ENCODE data around the gene TCF19.
A peak's percentile ranks its signal among the peaks of the same experiment; 100 is the strongest.

The TCF19 gene

DNA sequence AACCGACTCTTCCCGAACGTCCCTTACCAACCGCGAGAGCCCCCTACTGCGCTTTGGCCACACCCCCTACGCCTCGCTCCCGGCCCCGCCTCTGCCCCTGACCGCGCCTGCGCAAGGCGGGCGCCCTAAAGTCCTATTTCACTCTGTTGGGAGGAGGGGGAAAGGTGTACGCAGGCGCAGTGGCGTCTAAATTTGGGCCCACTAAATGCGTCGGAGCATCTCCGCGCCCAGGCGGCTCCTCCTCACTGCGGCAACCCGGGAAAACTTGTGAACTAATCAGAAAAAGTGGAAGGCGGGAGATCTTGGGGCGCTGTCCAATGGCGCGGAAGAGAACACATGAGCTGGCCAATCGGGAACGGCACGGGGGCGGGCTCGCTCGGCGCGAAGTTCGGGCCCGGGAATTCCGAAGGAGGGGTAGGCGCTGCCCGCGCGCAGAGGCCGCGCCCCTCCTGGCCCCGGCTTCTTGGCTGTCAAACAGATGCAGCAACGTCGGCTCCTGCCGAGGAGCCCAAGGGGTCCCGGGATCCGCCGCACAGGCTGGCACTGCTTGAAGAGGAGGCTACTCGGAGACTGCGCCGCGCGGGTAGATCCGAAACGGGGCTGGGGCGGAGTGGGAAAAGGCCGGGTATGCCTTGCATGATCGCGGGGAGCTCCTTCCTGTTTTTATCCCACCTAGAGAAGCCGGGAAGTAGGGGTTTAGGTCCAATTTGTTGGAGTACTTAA, at the start of gene TCF19:
Gene TCF19 (plus strand): TSS at position 450 of the 723 bp plus-strand sequence. CDS start 881 bp downstream, outside the sequence.
- Histone ChIP-seq H3K36me3 (ENCODE audit: control insufficient read depth, insufficient read depth, low read length, severe bottlenecking) (no peaks in the 10 kb centered on the region), H3K9me3 (ENCODE audit: control insufficient read depth, low read length) (no peaks in the 10 kb centered on the region), H3K4me3 (ENCODE audit: low read length) (peak within 1 kb of the TSS; percentile 89), H3K27me3 (replicated peaks; ENCODE audit: control insufficient read depth, insufficient read depth, low read length) (no peaks in the 10 kb centered on the region), H3K9ac (ENCODE audit: low read length) (peak within 1 kb of the TSS; percentile 89), H3K4me1 (ENCODE audit: control insufficient read depth, insufficient read depth, low read length) (peaks cover 12% of the 10 kb centered on the region)
- DNase-seq (ENCODE audit: low read depth), result peak; percentile 100

DNA sequence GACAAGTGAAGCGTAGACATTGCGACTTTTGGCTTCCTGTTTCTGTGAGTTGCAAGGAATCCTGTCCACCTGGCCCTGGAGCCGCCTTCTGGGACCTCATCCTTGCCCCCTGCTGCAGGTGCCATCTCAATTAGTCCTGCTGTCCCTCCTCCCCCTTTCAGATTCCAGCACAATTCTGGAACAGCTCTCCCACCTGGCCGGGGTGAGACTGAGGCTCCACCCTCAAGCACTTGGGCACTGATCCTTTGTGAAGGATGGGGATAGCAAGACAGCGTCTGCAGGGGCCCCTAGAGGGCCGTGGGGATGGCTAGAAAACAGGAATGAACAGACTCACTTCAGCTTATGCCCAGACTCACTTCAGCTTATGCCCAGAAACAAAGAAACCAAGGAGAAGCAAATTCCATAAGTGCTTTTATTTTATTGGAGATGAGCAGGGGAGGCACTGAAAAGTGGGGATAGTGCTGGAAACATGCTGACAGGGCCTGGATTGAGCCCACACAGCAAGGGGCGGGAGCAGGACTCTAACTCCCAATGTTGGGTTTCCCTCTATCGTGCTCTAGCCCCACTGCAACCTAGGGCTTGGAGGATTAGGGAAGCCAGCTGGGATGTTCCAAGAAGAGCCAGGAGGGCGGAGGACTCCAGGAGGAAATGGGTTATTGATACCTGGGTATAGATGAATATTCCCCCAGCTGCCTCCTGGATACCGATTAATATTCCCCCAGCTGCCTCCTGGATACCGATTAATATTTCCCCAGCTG, 47.4 kb upstream of the TCF19 start:
- Histone ChIP-seq H3K4me3 (ENCODE audit: low read length) (no peak overlapping the region), H3K9ac (ENCODE audit: low read length) (no peak overlapping the region), H3K27me3 (replicated peaks; ENCODE audit: control insufficient read depth, insufficient read depth, low read length) (peaks cover 28% of the 10 kb centered on the region), H3K4me1 (ENCODE audit: control insufficient read depth, insufficient read depth, low read length) (peaks cover 23% of the 10 kb centered on the region), H3K9me3 (ENCODE audit: control insufficient read depth, low read length) (no peaks in the 10 kb centered on the region), H3K36me3 (ENCODE audit: control insufficient read depth, insufficient read depth, low read length, severe bottlenecking) (no peaks in the 10 kb centered on the region)
- DNase-seq (ENCODE audit: low read depth), result no peak

GRCh38 chr6:31111712-31112111, 46.7 kb upstream of the TCF19 start:
- Histone ChIP-seq H3K9ac (ENCODE audit: low read length) (no peak overlapping the region), H3K4me3 (ENCODE audit: low read length) (no peak overlapping the region), H3K9me3 (ENCODE audit: control insufficient read depth, low read length) (no peaks in the 10 kb centered on the region), H3K27me3 (replicated peaks; ENCODE audit: control insufficient read depth, insufficient read depth, low read length) (peaks cover 26% of the 10 kb centered on the region), H3K36me3 (ENCODE audit: control insufficient read depth, insufficient read depth, low read length, severe bottlenecking) (no peaks in the 10 kb centered on the region), H3K4me1 (ENCODE audit: control insufficient read depth, insufficient read depth, low read length) (peaks cover 23% of the 10 kb centered on the region)
- DNase-seq (ENCODE audit: low read depth), result no peak

GRCh38 chr6:31112478-31112877, 45.9 kb upstream of the TCF19 start, which contains the start of gene C6orf15:
Gene C6orf15 (minus strand): TSS chr6:31112575. CDS start chr6:31112555, 20 bp downstream.
- peaks cover 28% of the 10 kb centered on the region for H3K4me1 ChIP-seq (ENCODE audit: control insufficient read depth, insufficient read depth, low read length)

GRCh38 chr6:31113861-31114540, 44.4 kb upstream of the TCF19 start:
- Histone ChIP-seq H3K9me3 (ENCODE audit: control insufficient read depth, low read length) (no peaks in the 10 kb centered on the region), H3K4me1 (ENCODE audit: control insufficient read depth, insufficient read depth, low read length) (peaks cover 30% of the 10 kb centered on the region), H3K36me3 (ENCODE audit: control insufficient read depth, insufficient read depth, low read length, severe bottlenecking) (no peaks in the 10 kb centered on the region), H3K27me3 (replicated peaks; ENCODE audit: control insufficient read depth, insufficient read depth, low read length) (peaks cover 23% of the 10 kb centered on the region), H3K4me3 (ENCODE audit: low read length) (peak overlapping the region; percentile 20), H3K9ac (ENCODE audit: low read length) (peak overlapping the region; percentile 72)
- DNase-seq (ENCODE audit: low read depth), result peak; percentile 65

More at GRCh38 chr6:31112478-31112877, 45.9 kb upstream of the TCF19 start, which contains the start of gene C6orf15:
- peaks cover 22% of the 10 kb centered on the region for H3K27me3 ChIP-seq (replicated peaks; ENCODE audit: control insufficient read depth, insufficient read depth, low read length)
- H3K4me3 ChIP-seq (ENCODE audit: low read length), result no peak within 1 kb of the TSS
- H3K36me3 ChIP-seq (ENCODE audit: control insufficient read depth, insufficient read depth, low read length, severe bottlenecking), result no peaks in the 10 kb centered on the region
- DNase-seq (ENCODE audit: low read depth), result no peak
- H3K9me3 ChIP-seq (ENCODE audit: control insufficient read depth, low read length), result no peaks in the 10 kb centered on the region
- no peak within 1 kb of the TSS for H3K9ac ChIP-seq (ENCODE audit: low read length)

- H3K9me3 ChIP-seq (ENCODE audit: control insufficient read depth, low read length), result no peaks in the 10 kb centered on the region
- H3K9ac ChIP-seq (ENCODE audit: low read length), result peak within 1 kb of the TSS; percentile 72
- peak within 1 kb of the TSS; percentile 60 for H3K4me3 ChIP-seq (ENCODE audit: low read length)
- H3K27me3 ChIP-seq (replicated peaks; ENCODE audit: control insufficient read depth, insufficient read depth, low read length), result peaks cover 20% of the 10 kb centered on the region
- H3K36me3 ChIP-seq (ENCODE audit: control insufficient read depth, insufficient read depth, low read length, severe bottlenecking), result no peaks in the 10 kb centered on the region
- DNase-seq (ENCODE audit: low read depth), result peak; percentile 95
- H3K4me1 ChIP-seq (ENCODE audit: control insufficient read depth, insufficient read depth, low read length), result peaks cover 30% of the 10 kb centered on the region
Measured at GRCh38 chr6:31114541-31114878, 43.9 kb upstream of the TCF19 start, which contains the start of gene PSORS1C1. Gene PSORS1C1 (plus strand): TSS chr6:31114800. CDS start chr6:31129633, 14,833 bp downstream.

- Histone ChIP-seq H3K9ac (ENCODE audit: low read length) (peak overlapping the region; percentile 45), H3K4me1 (ENCODE audit: control insufficient read depth, insufficient read depth, low read length) (peaks cover 30% of the 10 kb centered on the region), H3K9me3 (ENCODE audit: control insufficient read depth, low read length) (no peaks in the 10 kb centered on the region), H3K4me3 (ENCODE audit: low read length) (peak overlapping the region; percentile 60), H3K27me3 (replicated peaks; ENCODE audit: control insufficient read depth, insufficient read depth, low read length) (peaks cover 14% of the 10 kb centered on the region), H3K36me3 (ENCODE audit: control insufficient read depth, insufficient read depth, low read length, severe bottlenecking) (no peaks in the 10 kb centered on the region)
- peak; percentile 28 for DNase-seq (ENCODE audit: low read depth)
Measured at GRCh38 chr6:31114970-31115849, 43.2 kb upstream of the TCF19 start.

- H3K36me3 ChIP-seq (ENCODE audit: control insufficient read depth, insufficient read depth, low read length, severe bottlenecking), result no peaks in the 10 kb centered on the region
- DNase-seq (ENCODE audit: low read depth), result no peak
- no peak overlapping the region for H3K9ac ChIP-seq (ENCODE audit: low read length)
- no peaks in the 10 kb centered on the region for H3K9me3 ChIP-seq (ENCODE audit: control insufficient read depth, low read length)
- H3K4me1 ChIP-seq (ENCODE audit: control insufficient read depth, insufficient read depth, low read length), result peaks cover 30% of the 10 kb centered on the region
- peaks cover 5% of the 10 kb centered on the region for H3K27me3 ChIP-seq (replicated peaks; ENCODE audit: control insufficient read depth, insufficient read depth, low read length)
- H3K4me3 ChIP-seq (ENCODE audit: low read length), result no peak overlapping the region
Measured at GRCh38 chr6:31115941-31116560, 42.3 kb upstream of the TCF19 start.

- Histone ChIP-seq H3K27me3 (replicated peaks; ENCODE audit: control insufficient read depth, insufficient read depth, low read length) (peaks cover 3% of the 10 kb centered on the region), H3K4me1 (ENCODE audit: control insufficient read depth, insufficient read depth, low read length) (peaks cover 30% of the 10 kb centered on the region), H3K36me3 (ENCODE audit: control insufficient read depth, insufficient read depth, low read length, severe bottlenecking) (no peaks in the 10 kb centered on the region), H3K4me3 (ENCODE audit: low read length) (peak overlapping the region; percentile 68), H3K9ac (ENCODE audit: low read length) (peak overlapping the region; percentile 34), H3K9me3 (ENCODE audit: control insufficient read depth, low read length) (no peaks in the 10 kb centered on the region)
- DNase-seq (ENCODE audit: low read depth), result no peak
Measured at GRCh38 chr6:31116661-31117385, 41.6 kb upstream of the TCF19 start.

DNA sequence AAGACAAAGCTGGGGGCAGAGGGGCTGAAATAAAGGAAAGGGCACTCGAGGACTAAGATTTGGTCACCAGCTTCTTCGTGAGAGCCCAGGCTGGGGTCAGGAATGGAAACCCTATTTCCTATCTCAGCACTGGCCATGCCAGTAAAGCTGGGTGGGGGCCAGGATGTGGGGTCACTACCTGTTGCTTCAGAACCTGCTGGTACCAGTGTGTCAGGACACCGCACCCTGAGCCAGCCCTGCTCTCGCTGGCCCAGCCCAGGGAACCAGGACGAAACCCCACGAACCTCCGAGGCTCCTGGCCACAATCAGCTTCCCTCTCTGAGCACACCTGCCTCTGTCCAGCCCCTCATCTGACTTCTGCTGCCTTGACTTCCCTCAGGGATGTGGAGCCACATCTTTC, 40.2 kb upstream of the TCF19 start:
- peaks cover 36% of the 10 kb centered on the region for H3K4me1 ChIP-seq (ENCODE audit: control insufficient read depth, insufficient read depth, low read length)
- peaks cover 3% of the 10 kb centered on the region for H3K27me3 ChIP-seq (replicated peaks; ENCODE audit: control insufficient read depth, insufficient read depth, low read length)
- DNase-seq (ENCODE audit: low read depth), result no peak
- H3K4me3 ChIP-seq (ENCODE audit: low read length), result no peak overlapping the region
- no peak overlapping the region for H3K9ac ChIP-seq (ENCODE audit: low read length)
- no peaks in the 10 kb centered on the region for H3K36me3 ChIP-seq (ENCODE audit: control insufficient read depth, insufficient read depth, low read length, severe bottlenecking)
- no peaks in the 10 kb centered on the region for H3K9me3 ChIP-seq (ENCODE audit: control insufficient read depth, low read length)
